ENCODE results near the gene HECW1.

DNA sequence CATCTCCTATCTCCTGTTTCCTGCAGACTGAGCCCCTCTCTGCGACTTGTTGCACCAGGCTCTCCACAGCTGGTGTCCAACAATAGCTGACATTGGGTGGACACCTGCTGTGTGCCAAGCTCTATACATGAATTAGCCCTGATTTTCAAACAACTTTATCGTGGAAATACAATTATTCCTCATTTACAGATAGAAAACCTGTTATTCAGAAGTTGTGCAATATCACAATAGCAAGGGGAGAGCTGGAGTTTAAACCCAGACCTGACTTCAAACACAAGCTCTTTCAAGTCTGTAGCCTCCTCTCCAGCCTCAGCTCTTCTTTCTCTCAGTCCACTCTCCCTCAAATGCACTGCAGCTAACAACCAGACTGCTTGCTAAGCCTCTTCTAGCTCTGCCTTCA, 168.8 kb downstream of the HECW1 start:
- no peak for TF ChIP-seq CTCF (IDR thresholded peaks at IDR 0.05)
- no peak for TF ChIP-seq POLR2A (IDR thresholded peaks at IDR 0.05)

All from lower leg skin (tissue), 3 donors.